A673 (cell line): ENCODE data around the gene FJX1. TPM values are rescaled to one million over a fixed set of nuclear protein-coding genes. Genes with fewer than 3 reads are reported as not detected.

Experiments
- BruUV-seq: library from RNA; stranded (reverse); fragments of 400-500 nt; replicated peaks from 2 replicates; lab custom pipeline; 2021; lab: Mats Ljungman, UMichigan
- CTCF ChIA-PET: fragments of 300-600 bp; sonication (Branson Sonifier 250); formaldehyde crosslinking; loops from one replicate; lab custom pipeline; 2022; ENCODE audit warnings: antibody characterized with exemption; lab: Charles Lee
- POLR2A ChIA-PET: fragments of 300-600 bp; sonication (Branson Sonifier 250); formaldehyde crosslinking; loops from one replicate; lab custom pipeline; 2022; ENCODE audit warnings: antibody characterized with exemption; ENCODE audit not compliant: low non-redundant PET; lab: Charles Lee
- DNase-seq: peaks from one replicate; pipeline ENCODE4 v3.0.0-alpha.2; 2015; ENCODE audit warnings: low spot score
- H3K27ac ChIP-seq: fragments of 200-600 bp; sonication (generic); 2 replicates; pipeline ENCODE4 v1.5.1; 2016; ENCODE audit warnings: mixed run types, low read depth, mild to moderate bottlenecking, mixed read lengths, antibody characterized with exemption, low read length; ENCODE audit not compliant: poor library complexity, severe bottlenecking
- H3K27me3 ChIP-seq: fragments of 200-600 bp; sonication (generic); replicated peaks from 2 replicates; pipeline ENCODE4 v1.6.1; 2017; ENCODE audit warnings: mixed run types, low read depth, mild to moderate bottlenecking, mixed read lengths, antibody characterized with exemption, low read length; ENCODE audit not compliant: insufficient read depth, poor library complexity
- H3K36me3 ChIP-seq: fragments of 200-600 bp; sonication (generic); 2 replicates; pipeline ENCODE4 v1.6.1; 2016; ENCODE audit warnings: mixed run types, mild to moderate bottlenecking, mixed read lengths, antibody characterized with exemption, low read length; ENCODE audit not compliant: insufficient read depth, poor library complexity, severe bottlenecking
- H3K4me1 ChIP-seq: fragments of 200-600 bp; sonication (generic); 2 replicates; pipeline ENCODE4 v1.6.1; 2017; ENCODE audit warnings: mixed run types, mild to moderate bottlenecking, mixed read lengths, antibody characterized with exemption, low read length; ENCODE audit not compliant: insufficient read depth, poor library complexity, severe bottlenecking
- H3K4me3 ChIP-seq: fragments of 200-600 bp; sonication (generic); 2 replicates; pipeline ENCODE4 v1.5.1; 2016; ENCODE audit warnings: low read depth, mixed run types, mild to moderate bottlenecking, mixed read lengths, low read length; ENCODE audit not compliant: poor library complexity, severe bottlenecking
- H3K9me3 ChIP-seq: fragments of 200-600 bp; sonication (generic); 2 replicates; pipeline ENCODE4 v1.6.1; 2016; ENCODE audit warnings: mixed run types, low read depth, mild to moderate bottlenecking, mixed read lengths, antibody characterized with exemption, low read length; ENCODE audit not compliant: poor library complexity, severe bottlenecking
- CTCF ChIP-seq: fragments of 300-800, 200-600 bp; sonication (generic); conservative IDR thresholded peaks from 2 replicates; pipeline ENCODE4 v1.5.1; 2017; ENCODE audit warnings: low read depth, mild to moderate bottlenecking, antibody characterized with exemption, low read length, moderate library complexity, mixed read lengths
- EZH2 ChIP-seq: fragments of 200-600 bp; sonication (generic); IDR thresholded peaks from 2 replicates; pipeline ENCODE4 v1.6.1; 2017; ENCODE audit warnings: borderline replicate concordance, low read depth, mild to moderate bottlenecking, mixed read lengths, antibody characterized with exemption, low read length; ENCODE audit not compliant: poor library complexity, severe bottlenecking
- intact Hi-C: fragments of 100-400 bp; cut with micrococcal nuclease; formaldehyde crosslinking; loops from one replicate; pipeline ENCODE4 v1.10.0; 2022; ENCODE audit not compliant: unreplicated experiment
- total RNA-seq: library from RNA; stranded (reverse); gene quantifications from 2 replicates; pipeline ENCODE4 v1.2.3, GENCODE V29; 2021

FJX1 gene
- total RNA-seq, 1 experiment from 2014 or later = 50.1 TPM

DNA sequence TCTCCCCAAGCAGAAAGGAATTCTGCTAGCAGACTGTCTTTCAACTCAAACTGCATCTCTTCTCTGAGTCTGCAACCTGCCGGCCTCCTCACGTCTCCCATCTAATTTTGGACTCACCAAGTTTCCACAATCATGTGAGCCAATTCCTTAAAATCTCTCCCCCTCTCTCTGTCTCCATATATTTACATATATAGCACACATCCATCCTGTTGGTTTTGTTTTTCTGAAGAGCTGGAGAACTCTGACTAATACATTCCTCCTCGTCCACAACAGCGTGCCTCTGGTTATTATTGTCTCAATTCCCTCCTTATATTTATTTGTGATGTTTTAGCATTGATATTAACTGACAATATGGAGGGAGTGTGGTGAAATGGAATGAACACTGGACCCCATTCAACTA is 29.6 kb upstream of the FJX1 start:
- Histone ChIP-seq H3K4me1 (no peaks in the 10 kb centered on the region), H3K27ac (no peak overlapping the region), H3K9me3 (no peaks in the 10 kb centered on the region), H3K4me3 (no peak overlapping the region), H3K27me3 (peaks cover 5% of the 10 kb centered on the region), H3K36me3 (no peaks in the 10 kb centered on the region)
- BruUV-seq = no TSS peak
- ChIA-PET CTCF (no interaction called here), POLR2A (no interaction called here)
- no peak for DNase-seq
- intact Hi-C loops = no loop called here
- TF ChIP-seq CTCF = no peak
- TF ChIP-seq EZH2 = no peak

GRCh38 chr11:35589281-35589680 is 29.0 kb upstream of the FJX1 start:
- Histone ChIP-seq H3K27me3 (peaks cover 5% of the 10 kb centered on the region), H3K4me3 (no peak overlapping the region), H3K4me1 (no peaks in the 10 kb centered on the region), H3K36me3 (no peaks in the 10 kb centered on the region), H3K27ac (no peak overlapping the region), H3K9me3 (no peaks in the 10 kb centered on the region)
- intact Hi-C loops = no loop called here
- ChIA-PET CTCF (no interaction called here), POLR2A (no interaction called here)
- TF ChIP-seq CTCF (no peak), EZH2 (no peak)
- BruUV-seq = no TSS peak
- DNase-seq = no peak

DNA sequence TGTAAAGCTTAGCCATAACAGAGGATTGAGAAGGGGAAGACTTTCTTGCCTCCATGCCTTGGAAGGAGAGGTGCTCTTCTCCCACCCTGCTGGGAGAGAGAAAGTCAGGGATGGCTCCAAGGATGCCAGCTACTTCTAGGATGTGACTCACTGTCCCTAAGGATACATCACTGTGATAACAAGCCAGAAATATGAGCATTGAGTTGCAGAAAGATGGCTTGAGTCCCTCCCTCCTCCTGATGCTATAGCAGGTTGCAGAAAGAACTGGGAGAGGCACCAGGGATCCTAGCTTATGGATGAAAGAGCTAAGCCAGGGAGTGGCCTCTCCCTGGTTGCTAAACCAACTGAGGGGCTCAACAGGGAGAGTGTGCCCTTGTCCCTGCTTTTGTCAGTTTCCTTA is 27.8 kb upstream of the FJX1 start:
- TF ChIP-seq CTCF (no peak), EZH2 (no peak)
- Histone ChIP-seq H3K9me3 (no peaks in the 10 kb centered on the region), H3K27ac (no peak overlapping the region), H3K4me3 (no peak overlapping the region), H3K4me1 (no peaks in the 10 kb centered on the region), H3K36me3 (no peaks in the 10 kb centered on the region), H3K27me3 (peaks cover 5% of the 10 kb centered on the region)
- no TSS peak for BruUV-seq
- peak; percentile 51 for DNase-seq
- ChIA-PET POLR2A (no interaction called here), CTCF (interaction anchor here (1.0 kb wide), 1 partner anchor 35 kb away, joined by 3 read pairs; no protein-coding TSS in a partner anchor)
- intact Hi-C loops = no loop called here
